ENCODE results near the gene BAZ1B.

The BAZ1B gene

GRCh38 chr7:73519867-73520672, 2.0 kb downstream of the BAZ1B start:
- DNase-seq (ENCODE audit: low read depth) = peak; percentile 27
- Histone ChIP-seq H3K27me3 (replicated peaks; ENCODE audit: control insufficient read depth, insufficient read depth, low read length) (no peaks in the 10 kb centered on the region), H3K36me3 (ENCODE audit: control insufficient read depth, insufficient read depth, low read length, severe bottlenecking) (peaks cover 25% of the 10 kb centered on the region), H3K9me3 (ENCODE audit: control insufficient read depth, low read length) (no peaks in the 10 kb centered on the region), H3K4me1 (ENCODE audit: control insufficient read depth, insufficient read depth, low read length) (peaks cover 27% of the 10 kb centered on the region), H3K9ac (ENCODE audit: low read length) (peak overlapping the region; percentile 92), H3K4me3 (ENCODE audit: low read length) (peak overlapping the region; percentile 91)

GRCh38 chr7:73518470-73518869, 3.6 kb downstream of the BAZ1B start:
- Histone ChIP-seq H3K4me3 (ENCODE audit: low read length) (peak overlapping the region; percentile 91), H3K36me3 (ENCODE audit: control insufficient read depth, insufficient read depth, low read length, severe bottlenecking) (peaks cover 33% of the 10 kb centered on the region), H3K9ac (ENCODE audit: low read length) (peak overlapping the region; percentile 47), H3K9me3 (ENCODE audit: control insufficient read depth, low read length) (no peaks in the 10 kb centered on the region), H3K27me3 (replicated peaks; ENCODE audit: control insufficient read depth, insufficient read depth, low read length) (no peaks in the 10 kb centered on the region), H3K4me1 (ENCODE audit: control insufficient read depth, insufficient read depth, low read length) (peaks cover 27% of the 10 kb centered on the region)
- DNase-seq (ENCODE audit: low read depth) = no peak

- no peak for DNase-seq (ENCODE audit: low read depth)
- Histone ChIP-seq H3K4me1 (ENCODE audit: control insufficient read depth, insufficient read depth, low read length) (peaks cover 27% of the 10 kb centered on the region), H3K27me3 (replicated peaks; ENCODE audit: control insufficient read depth, insufficient read depth, low read length) (no peaks in the 10 kb centered on the region), H3K9me3 (ENCODE audit: control insufficient read depth, low read length) (no peaks in the 10 kb centered on the region), H3K4me3 (ENCODE audit: low read length) (no peak overlapping the region), H3K36me3 (ENCODE audit: control insufficient read depth, insufficient read depth, low read length, severe bottlenecking) (peaks cover 41% of the 10 kb centered on the region), H3K9ac (ENCODE audit: low read length) (no peak overlapping the region)
Observed at GRCh38 chr7:73517241-73517995, 4.7 kb downstream of the BAZ1B start.

GRCh38 chr7:73515178-73515577, 6.9 kb downstream of the BAZ1B start:
- Histone ChIP-seq H3K36me3 (ENCODE audit: control insufficient read depth, insufficient read depth, low read length, severe bottlenecking) (peaks cover 57% of the 10 kb centered on the region), H3K4me3 (ENCODE audit: low read length) (no peak overlapping the region)

GRCh38 chr7:73512018-73512780, 9.9 kb downstream of the BAZ1B start:
- no peak for DNase-seq (ENCODE audit: low read depth)
- Histone ChIP-seq H3K4me3 (ENCODE audit: low read length) (no peak overlapping the region), H3K4me1 (ENCODE audit: control insufficient read depth, insufficient read depth, low read length) (no peaks in the 10 kb centered on the region), H3K27me3 (replicated peaks; ENCODE audit: control insufficient read depth, insufficient read depth, low read length) (no peaks in the 10 kb centered on the region), H3K9me3 (ENCODE audit: control insufficient read depth, low read length) (no peaks in the 10 kb centered on the region), H3K36me3 (ENCODE audit: control insufficient read depth, insufficient read depth, low read length, severe bottlenecking) (peaks cover 81% of the 10 kb centered on the region), H3K9ac (ENCODE audit: low read length) (no peak overlapping the region)

More at GRCh38 chr7:73515178-73515577, 6.9 kb downstream of the BAZ1B start:
- Histone ChIP-seq H3K4me1 (ENCODE audit: control insufficient read depth, insufficient read depth, low read length) (peaks cover 22% of the 10 kb centered on the region), H3K27me3 (replicated peaks; ENCODE audit: control insufficient read depth, insufficient read depth, low read length) (no peaks in the 10 kb centered on the region), H3K9me3 (ENCODE audit: control insufficient read depth, low read length) (no peaks in the 10 kb centered on the region), H3K9ac (ENCODE audit: low read length) (no peak overlapping the region)
- DNase-seq (ENCODE audit: low read depth) = no peak

- Histone ChIP-seq H3K4me1 (ENCODE audit: control insufficient read depth, insufficient read depth, low read length) (no peaks in the 10 kb centered on the region), H3K9ac (ENCODE audit: low read length) (no peak overlapping the region), H3K9me3 (ENCODE audit: control insufficient read depth, low read length) (no peaks in the 10 kb centered on the region), H3K36me3 (ENCODE audit: control insufficient read depth, insufficient read depth, low read length, severe bottlenecking) (peaks cover 86% of the 10 kb centered on the region), H3K4me3 (ENCODE audit: low read length) (no peak overlapping the region), H3K27me3 (replicated peaks; ENCODE audit: control insufficient read depth, insufficient read depth, low read length) (no peaks in the 10 kb centered on the region)
- DNase-seq (ENCODE audit: low read depth) = no peak
Observed at GRCh38 chr7:73509463-73509862, 12.6 kb downstream of the BAZ1B start.

- no peaks in the 10 kb centered on the region for H3K9me3 ChIP-seq (ENCODE audit: control insufficient read depth, low read length)
- DNase-seq (ENCODE audit: low read depth) = no peak
- H3K4me1 ChIP-seq (ENCODE audit: control insufficient read depth, insufficient read depth, low read length) = no peaks in the 10 kb centered on the region
- no peak overlapping the region for H3K4me3 ChIP-seq (ENCODE audit: low read length)
- peaks cover 90% of the 10 kb centered on the region for H3K36me3 ChIP-seq (ENCODE audit: control insufficient read depth, insufficient read depth, low read length, severe bottlenecking)
- no peak overlapping the region for H3K9ac ChIP-seq (ENCODE audit: low read length)
- H3K27me3 ChIP-seq (replicated peaks; ENCODE audit: control insufficient read depth, insufficient read depth, low read length) = no peaks in the 10 kb centered on the region
Observed at GRCh38 chr7:73507556-73507955, 14.5 kb downstream of the BAZ1B start.

- Histone ChIP-seq H3K9me3 (ENCODE audit: control insufficient read depth, low read length) (no peaks in the 10 kb centered on the region), H3K36me3 (ENCODE audit: control insufficient read depth, insufficient read depth, low read length, severe bottlenecking) (peaks cover 94% of the 10 kb centered on the region), H3K27me3 (replicated peaks; ENCODE audit: control insufficient read depth, insufficient read depth, low read length) (no peaks in the 10 kb centered on the region), H3K4me3 (ENCODE audit: low read length) (no peak overlapping the region), H3K9ac (ENCODE audit: low read length) (no peak overlapping the region), H3K4me1 (ENCODE audit: control insufficient read depth, insufficient read depth, low read length) (no peaks in the 10 kb centered on the region)
- no peak for DNase-seq (ENCODE audit: low read depth)
Observed at GRCh38 chr7:73504920-73505319, 17.2 kb downstream of the BAZ1B start.

GRCh38 chr7:73504017-73504416, 18.1 kb downstream of the BAZ1B start:
- no peak for DNase-seq (ENCODE audit: low read depth)

GRCh38 chr7:73503229-73503628, 18.9 kb downstream of the BAZ1B start:
- Histone ChIP-seq H3K27me3 (replicated peaks; ENCODE audit: control insufficient read depth, insufficient read depth, low read length) (no peaks in the 10 kb centered on the region), H3K36me3 (ENCODE audit: control insufficient read depth, insufficient read depth, low read length, severe bottlenecking) (peaks cover 94% of the 10 kb centered on the region), H3K9me3 (ENCODE audit: control insufficient read depth, low read length) (no peaks in the 10 kb centered on the region), H3K4me3 (ENCODE audit: low read length) (no peak overlapping the region), H3K9ac (ENCODE audit: low read length) (no peak overlapping the region), H3K4me1 (ENCODE audit: control insufficient read depth, insufficient read depth, low read length) (no peaks in the 10 kb centered on the region)
- DNase-seq (ENCODE audit: low read depth) = no peak

More at GRCh38 chr7:73504017-73504416, 18.1 kb downstream of the BAZ1B start:
- no peak overlapping the region for H3K4me3 ChIP-seq (ENCODE audit: low read length)
- H3K4me1 ChIP-seq (ENCODE audit: control insufficient read depth, insufficient read depth, low read length) = no peaks in the 10 kb centered on the region
- H3K27me3 ChIP-seq (replicated peaks; ENCODE audit: control insufficient read depth, insufficient read depth, low read length) = no peaks in the 10 kb centered on the region
- no peak overlapping the region for H3K9ac ChIP-seq (ENCODE audit: low read length)
- H3K36me3 ChIP-seq (ENCODE audit: control insufficient read depth, insufficient read depth, low read length, severe bottlenecking) = peaks cover 94% of the 10 kb centered on the region
- H3K9me3 ChIP-seq (ENCODE audit: control insufficient read depth, low read length) = no peaks in the 10 kb centered on the region

GRCh38 chr7:73496626-73497025, 25.5 kb downstream of the BAZ1B start:
- DNase-seq (ENCODE audit: low read depth) = no peak
- Histone ChIP-seq H3K9me3 (ENCODE audit: control insufficient read depth, low read length) (no peaks in the 10 kb centered on the region), H3K4me1 (ENCODE audit: control insufficient read depth, insufficient read depth, low read length) (no peaks in the 10 kb centered on the region), H3K27me3 (replicated peaks; ENCODE audit: control insufficient read depth, insufficient read depth, low read length) (no peaks in the 10 kb centered on the region), H3K36me3 (ENCODE audit: control insufficient read depth, insufficient read depth, low read length, severe bottlenecking) (peaks cover 88% of the 10 kb centered on the region), H3K4me3 (ENCODE audit: low read length) (no peak overlapping the region), H3K9ac (ENCODE audit: low read length) (no peak overlapping the region)
